ENCODE data around the gene DLX6. TPM values are rescaled to one million over a fixed set of nuclear protein-coding genes. Genes with fewer than 3 reads are reported as not detected.

DLX6 gene
- total RNA-seq, 2 experiments from 2014 or later = not detected

- no peak overlapping the region for H3K27ac Mint-ChIP-seq
- intact Hi-C loops (cut with micrococcal nuclease) = loop anchor here (10.0 kb wide), 1 partner anchor 168 kb away; no protein-coding TSS in a partner anchor
- CTCF ChIA-PET = interaction anchor here (0.7 to 2.7 kb wide), 2 partner anchors 17 to 24 kb away, joined by 3 to 15 read pairs; no protein-coding TSS in a partner anchor
- H3K9me3 Mint-ChIP-seq = peaks cover 4% of the 10 kb centered on the region
- H3K4me3 Mint-ChIP-seq = no peak overlapping the region
- peaks cover 5% of the 10 kb centered on the region for H3K36me3 Mint-ChIP-seq (ENCODE audit: low read depth)
- DNase-seq = no peak
- TF ChIP-seq CTCF (IDR thresholded peaks at IDR 0.05) = no peak
- peaks cover 86% of the 10 kb centered on the region for H3K27me3 Mint-ChIP-seq
- ATAC-seq = no peak
- peaks cover 20% of the 10 kb centered on the region for H3K4me1 Mint-ChIP-seq (ENCODE audit: low read depth)
- POLR2A ChIA-PET = interaction anchor here (0.7 to 1.1 kb wide), 2 partner anchors 13 to 15 kb away, joined by 3 to 4 read pairs; no protein-coding TSS in a partner anchor
These were observed 2.6 kb upstream of the DLX6 start for GRCh38 chr7:97002555-97003261.

- peaks cover 17% of the 10 kb centered on the region for H3K4me1 Mint-ChIP-seq (ENCODE audit: low read depth)
- intact Hi-C loops (cut with micrococcal nuclease) = loop anchor here (10.0 kb wide), 1 partner anchor 169 kb away; no protein-coding TSS in a partner anchor
- DNase-seq (no peak), ATAC-seq (no peak)
- POLR2A ChIA-PET = interaction anchor here (0.7 to 1.1 kb wide), 2 partner anchors 12 to 14 kb away, joined by 3 to 4 read pairs; no protein-coding TSS in a partner anchor
- no peak for TF ChIP-seq CTCF (IDR thresholded peaks at IDR 0.05)
- CTCF ChIA-PET = interaction anchor here (2.7 kb wide), 1 partner anchor 23 kb away, joined by 15 read pairs; no protein-coding TSS in a partner anchor
- H3K9me3 Mint-ChIP-seq = peaks cover 4% of the 10 kb centered on the region
- H3K27ac Mint-ChIP-seq = no peak overlapping the region
- H3K27me3 Mint-ChIP-seq = peaks cover 84% of the 10 kb centered on the region
- H3K4me3 Mint-ChIP-seq = no peak overlapping the region
- peaks cover 5% of the 10 kb centered on the region for H3K36me3 Mint-ChIP-seq (ENCODE audit: low read depth)
These were observed 1.8 kb upstream of the DLX6 start for GRCh38 chr7:97003262-97004246.

GRCh38 chr7:97004247-97005182, 838 bp upstream of the DLX6 start:
- H3K36me3 Mint-ChIP-seq (ENCODE audit: low read depth) = peaks cover 5% of the 10 kb centered on the region
- no peak for ATAC-seq
- H3K9me3 Mint-ChIP-seq = peaks cover 4% of the 10 kb centered on the region
- POLR2A ChIA-PET = interaction anchor here (0.6 to 0.7 kb wide), 2 partner anchors 14 to 540 kb away, joined by 3 read pairs; no protein-coding TSS in a partner anchor
- CTCF ChIA-PET = interaction anchor here (0.7 to 1.6 kb wide), 2 partner anchors 23 to 395 kb away, joined by 3 to 5 read pairs; no protein-coding TSS in a partner anchor
- H3K27me3 Mint-ChIP-seq = peaks cover 82% of the 10 kb centered on the region
- H3K4me1 Mint-ChIP-seq (ENCODE audit: low read depth) = peaks cover 17% of the 10 kb centered on the region
- no peak for DNase-seq
- peak overlapping the region; percentile 29 for H3K4me3 Mint-ChIP-seq
- H3K27ac Mint-ChIP-seq = no peak overlapping the region
- intact Hi-C loops (cut with micrococcal nuclease) = loop anchor here (10.0 kb wide), 1 partner anchor 170 kb away; no protein-coding TSS in a partner anchor
- no peak for TF ChIP-seq CTCF (IDR thresholded peaks at IDR 0.05)

GRCh38 chr7:97006055-97006815, 882 bp downstream of the DLX6 start:
- CTCF ChIA-PET = interaction anchor here (0.6 to 1.6 kb wide), 3 partner anchors 20 to 239 kb away, joined by 3 to 5 read pairs (median 3); no protein-coding TSS in a partner anchor
- POLR2A ChIA-PET = no interaction called here
- H3K4me3 Mint-ChIP-seq = peak overlapping the region; percentile 66
- DNase-seq (peak; percentile 49), ATAC-seq (peak; percentile 68)
- H3K27me3 Mint-ChIP-seq = peaks cover 80% of the 10 kb centered on the region
- no peak overlapping the region for H3K27ac Mint-ChIP-seq
- H3K9me3 Mint-ChIP-seq = peaks cover 4% of the 10 kb centered on the region
- H3K4me1 Mint-ChIP-seq (ENCODE audit: low read depth) = peaks cover 17% of the 10 kb centered on the region
- TF ChIP-seq CTCF (IDR thresholded peaks at IDR 0.05) = no peak
- intact Hi-C loops (cut with micrococcal nuclease) = loop anchor here (10.0 kb wide), 1 partner anchor 171 kb away; no protein-coding TSS in a partner anchor
- peaks cover 5% of the 10 kb centered on the region for H3K36me3 Mint-ChIP-seq (ENCODE audit: low read depth)

Measured in activated CD8-positive, alpha-beta T cell treated with anti-CD3 and anti-CD28 coated beads for 36 hours (primary cell).